ENCODE results near the gene MAP3K2.

MAP3K2 gene

DNA sequence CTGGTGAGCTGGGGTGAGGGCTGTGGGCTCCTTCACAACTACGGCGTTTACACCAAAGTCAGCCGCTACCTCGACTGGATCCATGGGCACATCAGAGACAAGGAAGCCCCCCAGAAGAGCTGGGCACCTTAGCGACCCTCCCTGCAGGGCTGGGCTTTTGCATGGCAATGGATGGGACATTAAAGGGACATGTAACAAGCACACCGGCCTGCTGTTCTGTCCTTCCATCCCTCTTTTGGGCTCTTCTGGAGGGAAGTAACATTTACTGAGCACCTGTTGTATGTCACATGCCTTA, 41.0 kb upstream of the MAP3K2 start:
- no peak for TF ChIP-seq ZFX (IDR thresholded peaks at IDR 0.05)
- no peak for TF ChIP-seq CTCF (conservative IDR thresholded peaks at IDR 0.05)
- no peak overlapping the region for H3K27ac ChIP-seq

DNA sequence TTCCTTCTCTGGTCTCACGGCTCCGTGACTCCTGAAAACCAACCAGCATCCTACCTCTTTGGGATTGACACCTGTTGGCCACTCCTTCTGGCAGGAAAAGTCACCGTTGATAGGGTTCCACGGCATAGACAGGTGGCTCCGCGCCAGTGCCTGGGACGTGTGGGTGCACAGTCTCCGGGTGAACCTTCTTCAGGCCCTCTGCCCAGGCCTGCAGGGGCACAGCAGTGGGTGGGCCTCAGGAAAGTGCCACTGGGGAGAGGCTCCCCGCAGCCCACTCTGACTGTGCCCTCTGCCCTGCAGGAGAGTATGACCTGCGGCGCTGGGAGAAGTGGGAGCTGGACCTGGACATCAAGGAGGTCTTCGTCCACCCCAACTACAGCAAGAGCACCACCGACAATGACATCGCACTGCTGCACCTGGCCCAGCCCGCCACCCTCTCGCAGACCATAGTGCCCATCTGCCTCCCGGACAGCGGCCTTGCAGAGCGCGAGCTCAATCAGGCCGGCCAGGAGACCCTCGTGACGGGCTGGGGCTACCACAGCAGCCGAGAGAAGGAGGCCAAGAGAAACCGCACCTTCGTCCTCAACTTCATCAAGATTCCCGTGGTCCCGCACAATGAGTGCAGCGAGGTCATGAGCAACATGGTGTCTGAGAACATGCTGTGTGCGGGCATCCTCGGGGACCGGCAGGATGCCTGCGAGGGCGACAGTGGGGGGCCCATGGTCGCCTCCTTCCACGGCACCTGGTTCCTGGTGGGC, 40.5 kb upstream of the MAP3K2 start:
- TF ChIP-seq CTCF (conservative IDR thresholded peaks at IDR 0.05): no peak
- TF ChIP-seq ZFX (IDR thresholded peaks at IDR 0.05): no peak

GRCh38 chr2:127427376-127428056, 39.7 kb upstream of the MAP3K2 start:
- TF ChIP-seq CTCF (conservative IDR thresholded peaks at IDR 0.05) (no peak), ZFX (IDR thresholded peaks at IDR 0.05) (no peak)
- H3K27ac ChIP-seq: no peak overlapping the region

More for the DNA sequence above, 40.5 kb upstream of the MAP3K2 start:
- no peak overlapping the region for H3K27ac ChIP-seq

- H3K27ac ChIP-seq: no peak overlapping the region
- no peak for TF ChIP-seq CTCF (conservative IDR thresholded peaks at IDR 0.05)
- no peak for TF ChIP-seq ZFX (IDR thresholded peaks at IDR 0.05)
Measured at GRCh38 chr2:127426501-127427354, 39.0 kb upstream of the MAP3K2 start.

- no peak for TF ChIP-seq ZFX (IDR thresholded peaks at IDR 0.05)
- no peak for TF ChIP-seq CTCF (conservative IDR thresholded peaks at IDR 0.05)
- no peak overlapping the region for H3K27ac ChIP-seq
Measured at GRCh38 chr2:127425540-127426490, 38.0 kb upstream of the MAP3K2 start.

DNA sequence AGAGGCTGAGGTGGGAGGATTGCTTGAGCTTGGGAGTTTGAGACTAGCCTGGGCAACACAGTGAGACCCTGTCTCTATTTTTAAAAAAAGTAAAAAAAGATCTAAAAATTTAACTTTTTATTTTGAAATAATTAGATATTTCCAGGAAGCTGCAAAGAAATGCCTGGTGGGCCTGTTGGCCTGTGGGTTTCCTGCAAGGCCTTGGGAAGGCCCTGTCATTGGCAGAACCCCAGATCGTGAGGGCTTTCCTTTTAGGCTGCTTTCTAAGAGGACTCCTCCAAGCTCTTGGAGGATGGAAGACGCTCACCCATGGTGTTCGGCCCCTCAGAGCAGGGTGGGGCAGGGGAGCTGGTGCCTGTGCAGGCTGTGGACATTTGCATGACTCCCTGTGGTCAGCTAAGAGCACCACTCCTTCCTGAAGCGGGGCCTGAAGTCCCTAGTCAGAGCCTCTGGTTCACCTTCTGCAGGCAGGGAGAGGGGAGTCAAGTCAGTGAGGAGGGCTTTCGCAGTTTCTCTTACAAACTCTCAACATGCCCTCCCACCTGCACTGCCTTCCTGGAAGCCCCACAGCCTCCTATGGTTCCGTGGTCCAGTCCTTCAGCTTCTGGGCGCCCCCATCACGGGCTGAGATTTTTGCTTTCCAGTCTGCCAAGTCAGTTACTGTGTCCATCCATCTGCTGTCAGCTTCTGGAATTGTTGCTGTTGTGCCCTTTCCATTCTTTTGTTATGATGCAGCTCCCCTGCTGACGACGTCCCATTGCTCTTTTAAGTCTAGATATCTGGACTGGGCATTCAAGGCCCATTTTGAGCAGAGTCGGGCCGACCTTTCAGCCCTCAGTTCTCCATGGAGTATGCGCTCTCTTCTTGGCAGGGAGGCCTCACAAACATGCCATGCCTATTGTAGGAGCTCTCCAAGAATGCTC, 37.1 kb upstream of the MAP3K2 start:
- TF ChIP-seq ZFX (IDR thresholded peaks at IDR 0.05) (no peak), CTCF (conservative IDR thresholded peaks at IDR 0.05) (no peak)

More for the DNA sequence above, 37.1 kb upstream of the MAP3K2 start:
- H3K27ac ChIP-seq: no peak overlapping the region
